ENCODE measurements around the gene SLC6A7. TPM values are rescaled to one million over a fixed set of nuclear protein-coding genes. Genes with fewer than 3 reads are reported as not detected.

SLC6A7 gene
- total RNA-seq, 1 experiment from 2014 or later = not detected

GRCh38 chr5:150155258-150156026 lies 34.4 kb upstream of the SLC6A7 start, which contains the start of gene PDGFRB:
TSS of gene PDGFRB (minus strand) at chr5:150155845. CDS start at chr5:150137047, 18,798 bp downstream.
- DNase-seq (ENCODE audit: low read depth) = peak; percentile 77

DNA sequence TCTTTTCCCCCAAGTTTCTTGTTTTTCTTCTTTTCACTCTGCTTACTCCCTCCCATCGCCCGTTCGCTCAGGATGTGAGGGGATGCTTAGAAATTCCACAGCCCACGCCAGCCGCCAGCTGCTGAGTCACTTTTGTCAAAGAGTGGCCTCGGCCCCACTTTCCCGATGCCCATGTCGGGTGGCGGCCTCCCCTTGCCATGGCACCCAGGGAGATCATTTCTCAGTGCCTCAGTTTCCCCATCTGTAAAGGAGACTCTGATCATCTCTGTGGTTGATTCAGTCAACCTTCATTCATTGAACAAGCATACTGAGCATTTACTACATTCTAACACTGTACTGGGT lies 33.9 kb upstream of the SLC6A7 start:
- no peak for DNase-seq (ENCODE audit: low read depth)

- no peak for DNase-seq (ENCODE audit: low read depth)
Observed at GRCh38 chr5:150156540-150156939, 33.3 kb upstream of the SLC6A7 start.

- no peak for DNase-seq (ENCODE audit: low read depth)
Observed at GRCh38 chr5:150157168-150157567, 32.7 kb upstream of the SLC6A7 start.

DNA sequence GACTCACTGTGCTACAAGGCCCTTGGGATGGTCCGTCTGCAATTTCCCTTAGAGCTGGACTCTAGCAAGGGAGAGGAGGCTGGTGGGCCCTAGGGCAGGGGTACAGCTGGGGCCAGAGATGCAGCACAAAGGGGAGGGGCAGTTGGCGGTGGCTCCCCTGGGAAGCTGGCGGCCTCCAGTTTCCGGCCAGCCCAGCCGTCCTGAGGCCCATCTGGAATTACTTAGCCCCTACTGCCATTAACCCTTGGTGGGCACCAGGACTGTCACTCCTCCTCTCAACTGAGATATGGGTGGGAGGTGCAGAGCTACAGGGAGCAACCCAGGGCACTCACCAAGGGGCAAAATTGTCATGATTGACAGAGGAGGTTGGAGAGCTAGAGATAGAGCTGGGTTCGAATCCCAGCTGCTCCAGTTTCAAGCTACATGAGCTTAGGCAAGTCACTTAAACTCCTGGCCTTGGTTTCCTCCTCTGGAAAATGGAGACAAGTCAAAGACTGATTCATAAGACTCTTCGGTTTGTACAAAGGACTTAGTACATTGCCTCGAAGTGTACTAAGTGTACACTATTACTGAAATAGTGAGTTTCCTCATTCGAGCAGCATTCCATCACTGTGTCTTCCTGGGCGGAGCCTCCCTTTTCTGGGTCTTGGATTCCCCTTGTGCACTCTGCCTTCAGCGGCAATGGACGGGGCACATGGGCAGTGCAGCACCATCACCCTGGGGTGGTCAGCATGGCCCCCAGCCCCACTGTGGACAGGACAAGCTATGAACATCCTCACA lies 31.5 kb upstream of the SLC6A7 start:
- DNase-seq (ENCODE audit: low read depth) = no peak

DNA sequence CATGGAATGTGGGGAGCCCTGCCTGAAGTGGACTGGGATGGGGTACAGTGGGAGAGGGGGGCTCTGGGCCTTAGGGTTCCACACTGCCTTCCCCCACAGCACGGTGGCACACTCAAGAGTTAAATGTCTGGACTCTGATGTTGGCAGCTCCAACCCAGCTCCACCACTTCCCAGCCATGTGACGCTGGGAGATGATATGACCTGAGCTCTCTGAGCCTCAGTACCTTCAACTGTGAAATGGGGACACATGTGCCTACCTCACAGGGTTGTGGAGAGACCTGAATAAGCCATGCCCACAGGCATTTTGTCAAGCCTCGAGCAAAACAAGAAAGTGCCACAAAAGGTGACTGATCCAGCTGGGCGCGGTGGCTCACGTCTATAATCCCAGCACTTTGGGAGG lies 30.8 kb upstream of the SLC6A7 start:
- DNase-seq (ENCODE audit: low read depth) = no peak

- DNase-seq (ENCODE audit: low read depth) = no peak
Observed at GRCh38 chr5:150159741-150160179, 30.1 kb upstream of the SLC6A7 start.

DNA sequence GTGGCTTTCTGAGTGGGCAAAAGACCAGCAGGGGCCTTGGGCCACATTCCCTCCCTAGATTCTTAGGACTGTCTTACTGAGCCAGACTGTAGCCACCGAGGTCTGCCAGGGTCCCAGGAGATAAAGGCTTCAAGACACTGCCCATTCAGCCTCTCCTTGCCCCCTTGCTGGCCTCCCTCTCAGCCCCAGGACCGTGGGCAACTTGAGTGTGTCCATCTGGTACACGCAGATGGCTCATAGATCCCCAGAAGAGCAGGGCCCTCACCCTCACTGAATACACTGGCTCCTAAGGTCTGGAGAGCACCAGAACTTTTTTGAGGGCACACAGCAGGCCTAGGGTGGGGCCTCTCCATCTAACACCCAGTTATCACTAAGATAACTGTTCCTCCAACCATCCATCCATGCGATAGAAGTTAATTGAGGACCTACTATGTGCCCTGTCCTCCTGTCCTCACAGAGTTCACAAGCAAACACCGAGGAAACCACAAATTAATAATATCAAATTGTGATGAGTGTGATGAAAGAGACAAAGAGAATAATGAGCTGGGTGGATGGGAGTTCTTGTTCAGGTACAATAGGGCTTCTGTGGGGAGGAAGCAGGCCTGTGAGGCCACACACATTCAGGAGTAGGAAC lies 29.3 kb upstream of the SLC6A7 start:
- no peak for DNase-seq (ENCODE audit: low read depth)

- DNase-seq (ENCODE audit: low read depth) = peak; percentile 52
Observed at GRCh38 chr5:150161242-150162141, 28.4 kb upstream of the SLC6A7 start.

DNA sequence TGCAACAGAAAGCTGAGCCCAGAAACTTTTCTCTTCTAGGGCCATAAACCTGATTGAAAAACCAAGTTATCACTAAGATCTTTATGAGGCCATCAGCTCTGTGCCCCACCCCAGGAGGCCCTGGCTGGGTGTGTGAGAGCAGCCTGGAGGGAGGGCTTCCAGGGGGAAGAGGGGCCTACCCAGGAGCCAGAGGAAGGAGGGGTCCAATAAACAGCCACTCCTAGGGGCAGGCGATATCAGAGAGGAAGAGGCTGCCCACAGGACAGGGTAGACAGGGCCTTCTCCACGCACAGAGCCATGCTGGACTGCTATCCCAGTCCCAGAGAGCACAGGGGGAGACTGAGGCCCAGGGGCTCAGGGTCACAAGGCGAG lies 27.7 kb upstream of the SLC6A7 start:
- DNase-seq (ENCODE audit: low read depth) = no peak

- DNase-seq (ENCODE audit: low read depth) = no peak
Observed at GRCh38 chr5:150163035-150163434, 26.8 kb upstream of the SLC6A7 start.

- no peak for DNase-seq (ENCODE audit: low read depth)
Observed at GRCh38 chr5:150163547-150164059, 26.3 kb upstream of the SLC6A7 start.

DNA sequence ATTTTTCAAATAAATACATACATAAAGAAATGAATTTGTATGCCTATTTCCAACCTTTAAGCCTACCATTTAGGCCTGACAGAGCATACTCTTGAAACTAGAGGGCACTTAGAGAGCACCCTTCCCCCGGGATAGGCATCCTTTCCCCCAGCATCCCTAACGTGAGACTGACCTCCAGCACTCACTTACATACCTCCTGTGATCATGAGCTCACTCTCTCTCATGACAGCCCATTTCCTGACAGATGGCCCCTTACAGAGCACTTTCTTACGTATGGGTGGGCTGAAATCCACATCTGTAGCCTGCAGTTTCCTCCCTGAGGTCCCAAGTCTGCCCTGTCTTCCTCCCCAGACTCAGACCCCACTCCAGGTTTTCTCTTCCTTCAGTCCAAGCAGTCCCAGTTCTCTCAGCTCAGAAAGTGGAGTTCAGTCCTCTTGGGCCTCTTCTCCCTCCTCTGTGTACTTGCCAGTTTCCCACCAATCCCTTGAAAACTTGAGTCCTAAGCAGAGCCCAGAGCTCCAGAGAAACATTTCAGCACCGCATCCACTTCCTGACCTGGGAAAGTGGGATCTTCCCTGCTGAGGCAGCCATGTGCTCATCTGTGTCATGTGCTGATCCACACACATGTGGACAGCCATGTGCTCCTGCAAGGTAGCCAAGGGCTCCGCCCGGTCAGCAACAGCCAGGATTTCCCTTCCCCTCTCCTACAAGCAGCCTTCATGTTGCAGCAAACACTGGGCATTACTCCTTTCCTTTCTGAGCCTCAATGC lies 25.5 kb upstream of the SLC6A7 start:
- DNase-seq (ENCODE audit: low read depth) = no peak

DNA sequence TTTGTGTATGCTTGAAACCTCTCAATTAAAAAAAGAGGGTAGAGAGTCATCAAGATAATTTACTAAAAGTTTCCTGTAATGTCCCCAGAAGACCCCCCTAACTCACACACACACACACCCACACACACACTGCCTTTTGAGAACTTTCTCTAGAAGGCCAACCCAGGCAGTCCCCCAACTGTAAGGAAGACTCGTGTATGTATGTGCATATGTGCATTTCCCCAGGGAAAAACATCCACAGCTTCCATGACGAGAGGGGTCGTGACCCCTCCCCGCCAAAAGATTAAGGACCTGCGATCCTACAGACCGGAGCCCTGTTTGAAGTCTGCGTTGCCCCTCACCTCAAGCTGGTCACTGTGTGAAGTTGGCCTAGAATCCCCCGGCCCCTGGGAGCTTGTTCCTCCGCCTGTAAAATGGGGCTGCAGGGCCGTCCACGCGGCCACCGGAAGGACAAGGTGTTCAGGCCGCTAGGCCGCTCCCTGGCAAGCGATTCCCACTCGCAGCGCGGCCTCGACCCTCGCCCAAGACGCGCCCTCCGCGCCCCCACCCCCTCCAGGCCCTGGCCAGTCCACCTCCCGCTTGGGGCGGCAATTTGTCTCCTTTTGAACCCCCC lies 23.7 kb upstream of the SLC6A7 start:
- DNase-seq (ENCODE audit: low read depth) = no peak

DNA sequence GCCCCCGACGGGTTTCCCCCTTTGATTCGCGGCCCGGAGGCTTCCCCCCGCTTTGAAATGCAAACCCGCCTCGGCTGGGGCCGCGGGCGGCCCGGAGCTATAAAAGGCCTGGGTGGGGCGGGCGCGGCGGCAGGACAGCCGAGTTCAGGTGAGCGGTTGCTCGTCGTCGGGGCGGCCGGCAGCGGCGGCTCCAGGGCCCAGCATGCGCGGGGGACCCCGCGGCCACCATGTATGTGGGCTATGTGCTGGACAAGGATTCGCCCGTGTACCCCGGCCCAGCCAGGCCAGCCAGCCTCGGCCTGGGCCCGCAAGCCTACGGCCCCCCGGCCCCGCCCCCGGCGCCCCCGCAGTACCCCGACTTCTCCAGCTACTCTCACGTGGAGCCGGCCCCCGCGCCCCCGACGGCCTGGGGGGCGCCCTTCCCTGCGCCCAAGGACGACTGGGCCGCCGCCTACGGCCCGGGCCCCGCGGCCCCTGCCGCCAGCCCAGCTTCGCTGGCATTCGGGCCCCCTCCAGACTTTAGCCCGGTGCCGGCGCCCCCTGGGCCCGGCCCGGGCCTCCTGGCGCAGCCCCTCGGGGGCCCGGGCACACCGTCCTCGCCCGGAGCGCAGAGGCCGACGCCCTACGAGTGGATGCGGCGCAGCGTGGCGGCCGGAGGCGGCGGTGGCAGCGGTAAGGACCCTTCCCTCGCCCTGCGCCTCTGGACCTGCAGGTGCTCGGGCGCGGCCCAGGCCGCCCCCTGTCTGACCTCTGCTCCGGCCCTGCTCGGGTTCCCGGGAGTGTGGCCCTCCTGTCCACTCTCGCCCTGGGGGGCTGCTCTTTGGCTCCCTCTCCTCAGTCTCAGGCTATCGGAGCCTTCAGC lies 23.0 kb upstream of the SLC6A7 start, which contains the start of gene CDX1:
TSS of gene CDX1 (plus strand) at position 129 of the 862 bp plus-strand sequence. CDS start at position 228, 99 bp downstream.
- no peak for DNase-seq (ENCODE audit: low read depth)

DNA sequence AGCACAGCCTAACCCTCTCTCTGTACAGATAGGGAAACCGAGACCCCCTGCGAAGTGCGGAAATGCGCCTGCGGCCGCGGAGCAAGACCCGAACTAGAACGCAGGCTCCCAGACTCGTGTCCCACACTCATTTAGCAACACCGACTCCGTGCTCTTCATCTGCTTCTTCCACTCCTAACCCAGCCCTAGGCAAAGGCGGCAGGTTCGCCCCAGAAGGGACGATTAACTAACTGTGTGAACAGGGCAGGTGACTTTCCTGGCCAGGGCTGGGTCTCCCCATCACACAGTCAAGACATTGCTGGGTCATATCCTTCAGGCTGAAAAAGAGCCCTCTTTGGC lies 22.4 kb upstream of the SLC6A7 start:
- no peak for DNase-seq (ENCODE audit: low read depth)

GRCh38 chr5:150167908-150168307 lies 22.0 kb upstream of the SLC6A7 start:
- no peak for DNase-seq (ENCODE audit: low read depth)

- no peak for DNase-seq (ENCODE audit: low read depth)
Observed at GRCh38 chr5:150168864-150169263, 21.0 kb upstream of the SLC6A7 start.

DNA sequence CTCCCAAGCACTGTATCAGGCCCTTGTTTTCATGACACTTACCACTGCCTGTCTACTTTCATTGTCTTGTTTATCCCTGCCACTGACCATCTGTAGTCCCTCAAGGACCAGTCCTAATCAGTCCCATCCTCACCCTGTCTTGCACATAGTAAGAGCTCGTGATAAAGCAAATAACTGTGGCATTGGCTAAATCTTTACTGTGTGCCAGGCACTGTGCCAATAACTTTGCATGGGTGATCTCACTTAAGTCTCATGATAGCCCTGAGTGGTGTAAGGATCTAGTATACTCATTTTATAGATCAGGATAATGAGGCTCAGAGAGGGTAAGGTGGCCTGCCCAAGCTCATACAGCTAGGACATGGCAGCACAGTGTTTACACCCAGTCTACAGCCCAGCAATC lies 17.7 kb upstream of the SLC6A7 start:
- no peak for DNase-seq (ENCODE audit: low read depth)
